Skeletal muscle satellite cell (primary cell): Measurements from ENCODE around the gene CLIP4.

Experiments
- H3K27me3 ChIP-seq: 2 replicates; pipeline ENCODE4 v1.7.0; 2013; ENCODE audit warnings: low read length; ENCODE audit not compliant: control insufficient read depth, insufficient read depth
- H3K36me3 ChIP-seq: 2 replicates; pipeline ENCODE4 v1.7.0; 2013; ENCODE audit warnings: mild to moderate bottlenecking, control low read depth, low read length; ENCODE audit not compliant: insufficient read depth
- H3K4me1 ChIP-seq: 2 replicates; pipeline ENCODE4 v1.7.0; 2013; ENCODE audit warnings: low read length; ENCODE audit not compliant: control insufficient read depth, insufficient read depth
- H3K4me2 ChIP-seq: 2 replicates; pipeline ENCODE4 v1.7.0; 2013; ENCODE audit warnings: mild to moderate bottlenecking, low read length
- H3K4me3 ChIP-seq: 2 replicates; pipeline ENCODE4 v1.7.0; 2013; ENCODE audit warnings: low read length
- H3K9ac ChIP-seq: 2 replicates; pipeline ENCODE4 v1.7.0; 2013; ENCODE audit warnings: mild to moderate bottlenecking, low read depth, low read length, moderate library complexity
- H3K9me3 ChIP-seq: replicated peaks from 2 replicates; pipeline ENCODE4 v1.7.0; 2013; ENCODE audit warnings: mild to moderate bottlenecking, control low read depth, low read length

CLIP4 gene

GRCh38 chr2:29174937-29175336 is 59.7 kb downstream of the CLIP4 start:
- H3K27me3 ChIP-seq, result no peaks in the 10 kb centered on the region
- H3K9me3 ChIP-seq, result no peaks in the 10 kb centered on the region
- H3K9ac ChIP-seq, result no peak overlapping the region
- no peak overlapping the region for H3K4me3 ChIP-seq
- H3K4me1 ChIP-seq, result no peaks in the 10 kb centered on the region
- H3K4me2 ChIP-seq, result no peak overlapping the region
- peaks cover 45% of the 10 kb centered on the region for H3K36me3 ChIP-seq

GRCh38 chr2:29175338-29175737 is 60.1 kb downstream of the CLIP4 start:
- Histone ChIP-seq H3K4me2 (no peak overlapping the region), H3K4me1 (no peaks in the 10 kb centered on the region), H3K4me3 (no peak overlapping the region), H3K9ac (no peak overlapping the region), H3K36me3 (peaks cover 43% of the 10 kb centered on the region), H3K27me3 (no peaks in the 10 kb centered on the region), H3K9me3 (no peaks in the 10 kb centered on the region)

GRCh38 chr2:29182334-29182733 is 67.1 kb downstream of the CLIP4 start:
- H3K27me3 ChIP-seq, result no peaks in the 10 kb centered on the region
- no peaks in the 10 kb centered on the region for H3K9me3 ChIP-seq
- H3K4me1 ChIP-seq, result peaks cover 6% of the 10 kb centered on the region
- no peak overlapping the region for H3K4me2 ChIP-seq
- no peak overlapping the region for H3K9ac ChIP-seq
- no peak overlapping the region for H3K4me3 ChIP-seq
- peaks cover 26% of the 10 kb centered on the region for H3K36me3 ChIP-seq

- Histone ChIP-seq H3K9ac (no peak overlapping the region), H3K4me1 (peaks cover 6% of the 10 kb centered on the region), H3K4me2 (no peak overlapping the region)
Observed at GRCh38 chr2:29182920-29183319, 67.7 kb downstream of the CLIP4 start.

GRCh38 chr2:29184531-29184930 is 69.3 kb downstream of the CLIP4 start:
- Histone ChIP-seq H3K36me3 (peaks cover 24% of the 10 kb centered on the region), H3K4me3 (no peak overlapping the region), H3K27me3 (no peaks in the 10 kb centered on the region), H3K4me2 (no peak overlapping the region), H3K9ac (no peak overlapping the region), H3K4me1 (peaks cover 6% of the 10 kb centered on the region), H3K9me3 (no peaks in the 10 kb centered on the region)

More at GRCh38 chr2:29182920-29183319, 67.7 kb downstream of the CLIP4 start:
- no peak overlapping the region for H3K4me3 ChIP-seq
- H3K36me3 ChIP-seq, result peaks cover 28% of the 10 kb centered on the region
- no peaks in the 10 kb centered on the region for H3K27me3 ChIP-seq
- H3K9me3 ChIP-seq, result no peaks in the 10 kb centered on the region

GRCh38 chr2:29186817-29187216 is 71.6 kb downstream of the CLIP4 start:
- Histone ChIP-seq H3K9me3 (no peaks in the 10 kb centered on the region), H3K4me1 (peaks cover 6% of the 10 kb centered on the region), H3K9ac (no peak overlapping the region), H3K4me3 (no peak overlapping the region), H3K36me3 (peaks cover 14% of the 10 kb centered on the region), H3K4me2 (no peak overlapping the region), H3K27me3 (no peaks in the 10 kb centered on the region)

- peaks cover 14% of the 10 kb centered on the region for H3K36me3 ChIP-seq
- no peak overlapping the region for H3K9ac ChIP-seq
- peaks cover 12% of the 10 kb centered on the region for H3K4me1 ChIP-seq
- no peak overlapping the region for H3K4me3 ChIP-seq
- H3K9me3 ChIP-seq, result no peaks in the 10 kb centered on the region
- no peak overlapping the region for H3K4me2 ChIP-seq
- H3K27me3 ChIP-seq, result no peaks in the 10 kb centered on the region
Observed at GRCh38 chr2:29187926-29188325, 72.7 kb downstream of the CLIP4 start.

GRCh38 chr2:29189052-29189451 is 73.8 kb downstream of the CLIP4 start:
- Histone ChIP-seq H3K4me3 (no peak overlapping the region), H3K36me3 (peaks cover 14% of the 10 kb centered on the region), H3K9ac (no peak overlapping the region), H3K4me1 (peaks cover 8% of the 10 kb centered on the region), H3K9me3 (no peaks in the 10 kb centered on the region), H3K27me3 (no peaks in the 10 kb centered on the region), H3K4me2 (no peak overlapping the region)

GRCh38 chr2:29191817-29192216 is 76.6 kb downstream of the CLIP4 start:
- Histone ChIP-seq H3K4me3 (no peak overlapping the region), H3K27me3 (no peaks in the 10 kb centered on the region), H3K36me3 (peaks cover 4% of the 10 kb centered on the region), H3K4me1 (peaks cover 8% of the 10 kb centered on the region), H3K9ac (no peak overlapping the region), H3K9me3 (no peaks in the 10 kb centered on the region), H3K4me2 (no peak overlapping the region)

GRCh38 chr2:29192526-29192925 is 77.3 kb downstream of the CLIP4 start:
- Histone ChIP-seq H3K4me1 (peaks cover 8% of the 10 kb centered on the region), H3K4me3 (no peak overlapping the region), H3K4me2 (no peak overlapping the region), H3K27me3 (no peaks in the 10 kb centered on the region), H3K36me3 (peaks cover 2% of the 10 kb centered on the region), H3K9me3 (no peaks in the 10 kb centered on the region), H3K9ac (no peak overlapping the region)

GRCh38 chr2:29193111-29193510 is 77.9 kb downstream of the CLIP4 start:
- no peak overlapping the region for H3K4me3 ChIP-seq
- peaks cover 8% of the 10 kb centered on the region for H3K4me1 ChIP-seq
- H3K9ac ChIP-seq, result no peak overlapping the region
- no peaks in the 10 kb centered on the region for H3K27me3 ChIP-seq
- peaks cover 2% of the 10 kb centered on the region for H3K36me3 ChIP-seq
- no peak overlapping the region for H3K4me2 ChIP-seq
- H3K9me3 ChIP-seq, result no peaks in the 10 kb centered on the region

GRCh38 chr2:29193681-29194080 is 78.5 kb downstream of the CLIP4 start:
- Histone ChIP-seq H3K4me2 (no peak overlapping the region), H3K36me3 (peaks cover 2% of the 10 kb centered on the region), H3K4me1 (peaks cover 8% of the 10 kb centered on the region), H3K9me3 (no peaks in the 10 kb centered on the region), H3K27me3 (no peaks in the 10 kb centered on the region), H3K9ac (no peak overlapping the region), H3K4me3 (no peak overlapping the region)
